ENCODE measurements around the gene SPAG17.

SPAG17 gene

DNA sequence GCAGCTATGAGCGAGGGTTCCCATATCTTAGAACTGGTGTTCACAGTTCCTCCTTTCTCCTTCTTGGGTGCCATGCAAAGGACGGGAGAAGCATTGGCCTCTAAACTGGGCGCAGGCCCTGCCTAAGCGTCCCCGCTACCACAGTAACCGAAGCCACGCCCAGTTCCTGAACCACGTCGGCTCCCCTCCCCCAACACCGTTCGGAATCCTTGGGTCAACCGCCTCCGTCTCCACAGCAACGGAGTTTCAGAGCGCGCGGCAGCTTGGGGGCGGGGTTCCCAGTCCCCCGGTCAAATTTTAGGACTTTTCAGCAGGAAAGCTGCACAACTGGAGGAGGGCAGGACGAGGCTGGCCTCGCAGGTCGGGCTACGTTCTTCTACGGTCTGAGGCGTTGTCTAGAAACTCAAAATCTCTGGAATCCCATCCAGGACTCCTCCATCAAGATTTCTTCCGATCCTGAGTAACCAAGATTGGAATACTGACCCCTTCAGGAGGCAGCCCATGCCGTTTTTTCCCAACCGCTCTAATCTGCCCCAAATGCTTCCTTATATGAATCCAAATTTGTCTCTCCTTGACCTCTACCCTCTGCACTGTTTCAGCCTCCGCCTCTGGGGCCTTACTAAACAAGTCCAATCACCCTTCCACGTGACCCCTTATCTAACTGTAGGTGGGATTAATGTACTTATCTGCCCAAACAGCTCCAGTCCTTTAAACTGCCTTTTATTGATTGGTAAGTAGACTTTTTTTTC is at the start of gene SPAG17:
Gene SPAG17, minus strand, starts transcription at position 145 of the 749 bp plus-strand sequence. Its CDS starts 71 bp downstream, at position 74.
- FAIRE-seq = no peak

DNA sequence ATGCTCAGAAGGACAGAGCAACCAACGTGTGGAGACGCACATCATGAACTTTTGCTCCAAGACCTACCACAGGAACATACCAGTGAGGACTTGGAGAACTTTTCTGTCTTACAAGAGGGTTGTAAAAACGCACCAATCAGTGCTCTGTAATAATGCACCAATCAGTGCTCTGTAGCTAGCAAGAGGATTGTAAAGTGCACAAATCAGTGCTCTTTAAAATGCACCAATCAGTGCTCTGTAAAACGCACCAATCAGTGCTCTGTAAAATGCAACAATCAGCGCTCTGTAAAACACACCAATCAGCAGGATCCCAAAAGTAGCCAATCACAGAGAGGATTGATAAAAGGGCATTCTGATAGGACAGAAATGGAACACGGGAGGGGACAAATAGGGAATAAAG is 40.4 kb upstream of the SPAG17 start:
- no peak for FAIRE-seq

DNA sequence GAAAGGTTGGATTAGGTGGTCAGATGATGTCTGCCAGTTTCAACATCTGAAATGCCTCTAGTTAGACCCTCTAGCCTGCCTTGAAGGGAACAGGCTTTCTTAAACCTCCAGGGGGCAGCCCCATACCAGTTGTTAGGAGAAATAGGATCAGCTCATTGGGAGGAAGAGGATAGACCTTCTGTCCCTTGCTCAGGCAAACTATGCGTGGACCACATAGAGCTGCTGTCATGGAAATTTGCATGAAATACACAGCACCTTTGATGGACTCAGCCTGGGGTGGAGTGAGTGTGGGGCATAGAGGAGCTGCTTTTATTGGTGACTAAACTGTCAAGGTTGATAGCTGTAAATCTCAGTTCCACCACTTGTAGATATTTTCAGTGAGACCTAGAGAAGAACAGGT is 38.4 kb upstream of the SPAG17 start:
- no peak for FAIRE-seq

DNA sequence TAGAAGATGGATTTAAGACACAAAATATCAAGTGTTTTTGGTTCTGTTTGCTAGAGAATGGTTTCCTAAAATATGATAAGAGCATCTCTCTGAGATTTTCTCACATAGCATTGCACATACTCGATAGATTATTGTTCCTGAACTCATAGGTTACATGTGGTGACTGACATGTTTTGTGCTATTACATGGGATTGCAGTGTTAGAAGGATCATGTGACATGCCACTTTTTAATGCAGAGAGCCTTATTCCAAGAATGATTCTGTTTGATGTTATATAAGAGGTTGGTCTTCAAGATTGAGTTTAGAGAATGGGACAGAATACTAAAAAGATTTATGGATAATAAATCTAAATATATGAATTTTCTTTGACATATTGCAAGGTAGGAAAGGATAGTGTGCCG is 34.4 kb upstream of the SPAG17 start:
- FAIRE-seq = no peak

DNA sequence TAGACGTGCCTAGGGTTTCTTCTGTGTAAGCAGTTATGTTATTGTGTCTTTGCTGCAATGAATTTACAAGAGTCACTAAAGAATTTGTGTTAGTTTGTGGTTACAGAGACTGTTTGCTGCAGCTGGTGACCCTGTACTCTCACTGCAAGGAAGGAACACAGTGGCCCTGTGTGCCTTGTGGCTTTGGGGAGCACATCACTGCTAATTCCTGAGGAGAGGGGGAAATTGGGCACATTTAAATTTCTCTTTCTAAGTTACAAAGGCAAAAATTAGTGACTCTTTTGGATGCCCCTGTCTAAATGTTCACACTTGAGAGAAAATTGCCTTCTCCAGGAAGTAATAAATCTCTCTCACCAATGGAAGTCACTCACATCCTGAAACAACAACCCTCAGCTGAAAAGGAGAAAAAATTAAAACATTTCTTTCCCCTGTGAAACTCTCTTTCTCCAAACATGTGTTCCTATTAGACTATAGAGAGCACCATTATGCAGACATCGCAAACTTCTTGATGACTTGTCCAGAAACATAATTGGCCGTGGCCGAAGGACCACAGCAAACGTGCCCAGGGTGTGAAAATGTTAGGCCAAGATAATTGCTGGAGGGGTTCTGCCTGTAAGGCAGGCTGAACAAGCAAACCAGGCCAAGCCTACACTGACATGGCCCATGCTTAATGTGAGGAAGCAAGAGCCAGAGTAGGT is 32.3 kb upstream of the SPAG17 start:
- FAIRE-seq = no peak

DNA sequence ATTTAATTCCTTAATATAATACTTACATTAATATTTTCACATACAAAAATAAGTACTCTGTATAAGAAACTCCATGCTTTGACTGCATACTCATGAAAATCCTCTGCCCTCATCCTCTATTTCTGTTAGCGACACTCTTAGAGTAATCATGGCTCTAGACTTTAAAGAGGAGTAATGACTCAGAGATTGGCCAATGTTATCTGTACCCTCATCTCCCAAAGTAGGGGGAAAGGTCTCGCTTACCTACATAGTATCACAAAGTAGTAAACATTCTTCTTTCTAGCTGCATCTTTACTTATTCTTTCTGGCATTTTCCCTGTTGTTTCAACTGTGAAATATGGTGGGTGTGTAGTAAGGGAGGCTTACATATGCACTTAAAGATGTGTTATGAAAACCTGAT is 29.8 kb upstream of the SPAG17 start:
- no peak for FAIRE-seq

DNA sequence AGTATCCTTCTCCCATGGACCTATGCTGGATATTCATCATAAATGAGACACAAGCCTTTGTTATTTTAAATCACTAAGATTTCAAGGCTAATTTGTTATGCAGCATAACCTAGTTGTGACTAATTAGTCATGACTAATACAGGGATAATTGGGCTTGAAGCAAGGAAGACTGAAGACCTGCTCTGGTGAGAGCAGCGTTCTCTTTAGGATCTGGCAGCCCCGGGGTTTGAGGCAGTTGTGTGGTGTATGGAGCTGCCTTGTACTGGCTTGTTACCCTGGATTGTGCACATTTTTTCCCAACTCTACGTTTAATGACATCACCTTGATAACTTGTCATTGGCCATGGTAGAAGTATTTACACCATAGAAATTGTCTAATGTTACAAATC is 25.7 kb upstream of the SPAG17 start:
- no peak for FAIRE-seq

DNA sequence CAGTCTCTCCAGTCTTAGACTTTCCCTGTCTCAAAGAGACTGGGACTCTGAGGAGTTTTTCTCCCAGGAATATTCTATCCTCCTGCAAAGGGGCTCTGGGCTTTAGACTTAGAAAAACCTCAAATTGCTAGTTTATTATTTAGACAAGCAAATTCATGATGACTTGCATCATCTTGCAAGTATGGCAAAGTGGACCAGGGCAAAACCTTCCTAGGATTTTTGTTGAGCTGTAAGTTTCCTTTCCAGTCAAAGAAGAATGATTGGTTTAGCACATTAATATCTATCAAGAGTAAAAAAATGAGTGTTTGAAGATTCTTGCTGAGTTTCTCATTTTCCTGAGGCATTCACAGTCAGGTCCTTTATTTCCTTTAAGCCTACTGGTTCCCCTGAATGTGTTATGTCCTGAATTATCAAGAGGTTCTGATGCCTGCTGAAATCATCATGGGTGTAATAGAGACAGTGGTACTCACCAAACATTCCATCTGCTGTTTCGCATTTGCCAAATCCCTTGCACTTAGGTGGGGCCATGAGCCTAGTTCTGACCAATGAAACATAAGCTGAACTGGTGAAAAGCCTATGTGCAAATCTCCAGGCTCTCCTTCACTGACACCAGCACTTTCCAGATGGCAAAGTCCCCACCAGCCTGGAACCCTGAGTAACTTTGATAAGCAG is 25.2 kb upstream of the SPAG17 start:
- no peak for FAIRE-seq

DNA sequence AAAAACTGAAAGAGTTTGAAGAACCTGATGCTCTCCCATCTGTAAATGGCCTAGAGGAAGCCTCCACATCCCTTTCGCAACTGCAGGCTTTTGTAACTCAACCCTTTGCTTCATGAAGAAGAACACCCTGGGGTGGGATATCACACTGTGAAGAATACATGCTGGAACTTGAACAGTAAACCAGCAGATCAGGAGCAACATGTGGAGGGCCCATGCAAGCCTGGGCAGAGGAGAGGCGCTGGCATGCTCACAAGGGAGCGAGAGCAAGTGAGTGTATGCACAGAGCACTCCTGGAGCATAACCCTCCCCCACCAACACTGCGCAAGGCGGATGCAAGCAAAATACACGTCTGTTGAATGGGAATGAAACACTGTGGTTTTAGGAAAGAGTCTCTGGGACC is 24.6 kb upstream of the SPAG17 start:
- FAIRE-seq = no peak

DNA sequence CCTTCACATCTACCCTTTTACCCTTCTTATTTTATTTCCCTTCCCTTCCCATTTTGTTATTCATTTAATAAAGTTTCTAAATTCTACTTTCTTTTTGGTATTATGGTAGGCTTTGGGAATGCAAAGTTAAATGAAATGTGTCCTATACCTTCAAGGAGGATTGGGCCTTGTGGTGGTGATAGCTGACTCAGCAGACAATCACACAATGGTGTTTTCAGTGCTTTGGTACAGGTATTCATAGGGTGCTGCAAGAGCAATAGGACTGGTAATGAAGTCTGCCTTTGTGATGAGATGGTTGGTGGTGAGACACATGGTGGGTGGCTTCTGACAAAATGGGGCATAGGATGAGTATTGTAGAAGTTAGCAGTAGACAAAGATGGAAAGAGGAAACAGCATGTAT is 21.9 kb upstream of the SPAG17 start:
- no peak for FAIRE-seq

DNA sequence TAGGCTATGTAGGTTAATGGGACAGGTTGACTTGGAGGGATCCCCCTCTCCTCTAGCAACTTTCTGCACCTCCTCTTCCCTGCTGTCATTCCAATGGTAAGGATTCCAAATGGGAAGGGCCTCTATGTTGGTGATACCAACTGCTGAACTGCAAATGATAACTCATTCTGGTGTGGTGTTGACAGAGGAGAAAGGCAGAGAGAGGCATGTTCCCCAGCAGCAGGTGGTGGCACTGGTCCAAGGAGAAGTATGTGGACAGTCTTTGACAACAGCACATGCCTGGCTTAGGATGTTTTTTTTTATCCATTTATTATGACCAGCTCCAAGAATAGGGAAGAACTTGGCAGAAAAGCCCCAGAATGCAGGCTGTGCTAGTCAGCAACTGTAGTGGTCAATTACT is 19.6 kb upstream of the SPAG17 start:
- FAIRE-seq = no peak

DNA sequence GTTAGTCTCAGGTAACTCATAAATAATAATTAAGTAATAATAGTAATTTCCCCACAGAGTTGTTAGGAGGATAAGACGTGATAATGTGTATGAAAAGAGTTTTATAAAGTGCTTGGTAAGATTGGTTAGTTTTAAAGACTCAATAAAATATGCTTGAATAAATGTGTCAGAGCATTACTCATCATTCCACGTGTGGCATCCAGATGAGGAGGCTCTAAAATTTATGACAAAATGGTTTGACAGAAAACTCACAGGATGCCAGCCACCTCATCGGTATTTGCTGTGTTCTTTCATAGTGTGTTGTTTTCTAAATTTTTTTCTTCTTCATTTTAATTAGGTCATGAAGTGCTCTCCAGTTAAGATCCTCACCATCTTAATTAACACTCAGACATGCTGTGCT is 19.1 kb upstream of the SPAG17 start:
- FAIRE-seq = no peak

DNA sequence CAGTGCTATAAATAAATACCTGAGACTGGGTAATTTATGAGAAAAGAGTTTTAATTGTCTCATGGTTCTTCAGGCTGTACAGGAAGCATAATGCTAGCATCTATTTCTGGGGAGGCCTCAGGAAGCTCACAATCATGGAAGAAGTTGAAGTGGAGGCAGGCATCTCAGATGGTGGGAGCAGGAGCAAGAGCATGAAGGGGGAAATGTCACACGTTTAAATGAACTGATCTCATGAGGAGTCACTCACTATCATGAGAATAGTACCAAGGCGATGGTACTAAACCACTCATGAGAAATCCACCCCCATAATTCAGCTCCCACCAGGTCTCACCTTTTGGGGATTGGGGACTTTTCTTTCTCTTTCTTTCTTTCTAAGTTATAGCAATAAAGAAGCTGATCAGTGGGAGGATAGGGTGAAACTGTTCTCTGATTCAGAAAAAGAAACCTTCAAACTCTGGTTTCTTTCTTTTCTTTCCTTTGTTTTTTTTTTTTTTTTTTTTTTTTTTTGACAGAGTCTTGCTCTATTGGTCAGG is 17.1 kb upstream of the SPAG17 start:
- FAIRE-seq = no peak

DNA sequence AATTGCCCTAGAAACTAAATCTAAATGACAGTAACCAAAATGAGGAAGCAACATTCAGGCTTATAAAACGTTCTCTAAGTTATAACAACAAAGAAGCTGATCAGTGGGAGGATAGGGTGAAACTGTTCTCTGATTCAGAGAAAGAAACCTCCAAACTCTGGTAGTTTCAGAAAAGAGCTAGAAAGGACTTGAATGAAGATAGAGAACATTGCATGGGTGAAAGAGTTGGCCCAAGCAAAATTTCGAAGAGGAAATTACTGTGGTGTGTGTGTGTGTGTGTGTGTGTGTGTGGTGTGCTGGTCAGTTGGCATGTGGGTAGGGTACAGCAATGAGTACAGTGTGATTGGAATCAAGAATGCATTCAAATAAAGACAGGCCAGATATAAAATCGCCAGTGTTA is 16.5 kb upstream of the SPAG17 start:
- FAIRE-seq = no peak

DNA sequence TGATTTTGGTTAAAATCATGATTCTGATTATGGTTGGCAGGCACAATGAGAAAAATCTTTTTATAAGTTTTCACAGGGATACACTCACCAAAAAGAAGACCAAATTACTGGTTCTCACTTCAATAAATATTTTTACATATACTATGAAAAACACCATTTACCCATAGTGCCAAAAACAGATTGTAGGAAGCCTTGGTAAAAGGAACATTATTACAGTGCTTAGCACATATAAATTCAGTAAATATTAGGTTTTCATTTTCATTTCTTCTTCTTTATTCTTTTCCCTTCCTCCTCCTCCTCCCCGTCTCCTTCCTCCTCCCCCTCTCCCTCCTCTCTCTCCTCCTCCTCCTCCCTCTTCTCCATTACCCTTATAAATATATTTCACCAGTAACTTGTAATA is 15.8 kb upstream of the SPAG17 start:
- FAIRE-seq = no peak

DNA sequence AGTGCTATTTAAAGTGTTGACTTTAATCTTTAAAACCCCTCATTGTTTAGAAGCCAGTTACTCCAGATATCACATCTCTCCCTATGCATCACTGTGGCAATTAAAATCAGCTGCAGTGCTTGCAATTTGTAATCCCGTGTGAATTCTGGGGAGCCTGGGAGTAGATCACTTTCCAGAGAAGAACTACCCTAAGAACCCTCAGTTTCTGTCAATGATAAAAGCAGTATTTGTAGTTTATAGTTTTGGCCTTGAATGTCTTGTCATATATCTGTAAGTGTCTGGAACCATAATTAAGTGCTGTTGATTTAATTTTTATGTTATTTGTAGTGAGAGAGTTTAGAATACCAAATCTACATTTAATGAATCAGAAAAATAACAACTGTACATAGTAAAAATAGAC is 5.5 kb upstream of the SPAG17 start:
- FAIRE-seq = no peak

DNA sequence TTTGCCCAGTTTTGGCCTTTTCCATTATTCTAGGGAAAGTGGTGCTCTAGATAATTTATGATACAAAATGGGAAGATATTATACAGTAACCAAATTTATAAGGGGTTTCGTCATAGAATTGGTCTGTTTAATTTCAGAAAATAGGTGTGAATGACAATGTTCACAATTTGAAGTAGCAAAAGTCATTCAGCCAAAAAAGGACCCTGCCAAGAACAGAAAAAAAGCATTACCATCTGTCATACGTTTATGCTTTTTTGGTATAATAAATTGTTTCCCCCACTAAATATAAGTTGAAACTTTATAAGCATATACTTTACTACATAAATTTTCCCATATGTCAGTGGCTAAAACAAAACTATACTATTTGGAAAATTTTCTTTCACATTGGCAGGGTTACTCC is 4.5 kb upstream of the SPAG17 start:
- FAIRE-seq = no peak

DNA sequence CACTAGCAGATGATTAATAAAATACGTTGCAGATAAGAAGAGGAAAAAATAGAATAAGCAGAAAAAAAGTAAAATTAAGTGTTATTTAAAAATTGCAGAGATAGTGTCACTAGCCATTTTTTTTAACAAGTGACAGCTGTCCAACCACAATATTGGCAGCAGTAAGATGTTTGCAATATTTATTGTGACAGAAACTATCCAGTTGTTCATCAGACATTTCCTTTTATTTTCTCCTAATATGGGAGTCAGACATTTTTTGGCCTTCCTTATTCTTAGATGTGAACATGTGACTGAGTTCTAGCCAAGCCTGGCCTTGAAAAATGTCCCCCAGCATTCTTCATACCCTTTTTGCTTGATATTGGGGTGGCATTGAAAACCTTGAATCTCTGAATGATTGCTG is 3.4 kb upstream of the SPAG17 start:
- FAIRE-seq = no peak

DNA sequence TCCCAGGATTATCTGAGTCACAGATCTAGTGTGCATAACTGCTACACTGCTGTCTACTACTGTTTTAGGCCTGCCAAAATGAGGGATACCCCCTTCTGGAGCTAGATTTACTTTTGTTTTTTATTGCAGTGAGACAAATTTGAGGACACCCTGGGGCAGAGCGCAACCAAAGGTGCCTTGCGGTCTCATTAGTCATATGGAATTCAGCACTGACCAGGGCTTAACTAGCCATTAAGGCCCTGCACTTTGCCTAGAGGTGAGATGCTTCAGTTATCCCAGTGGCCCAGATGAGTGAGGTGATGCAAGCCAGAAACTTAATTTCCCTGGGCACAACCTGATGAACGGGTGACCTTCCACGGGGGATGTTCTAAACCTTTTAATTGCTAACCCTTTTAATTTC is 998 bp upstream of the SPAG17 start:
- no peak for FAIRE-seq

DNA sequence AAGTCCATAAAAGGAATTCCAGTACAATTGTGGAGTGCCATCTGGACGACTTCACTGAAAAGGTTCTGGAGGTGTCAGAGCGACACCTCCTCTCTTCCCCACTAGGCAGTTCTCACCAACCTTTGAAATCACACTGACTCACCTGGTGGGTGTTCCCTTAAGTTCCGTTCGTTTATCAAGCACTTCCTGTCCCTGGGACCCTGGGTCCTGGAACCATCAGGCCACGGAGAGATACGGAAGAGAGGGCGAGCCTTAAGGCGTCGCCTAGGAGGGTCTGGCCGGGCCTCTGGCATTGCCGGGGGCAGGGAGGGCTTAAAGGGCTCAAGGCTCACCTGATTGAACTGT is 317 bp downstream of the SPAG17 start:
- FAIRE-seq = no peak

DNA sequence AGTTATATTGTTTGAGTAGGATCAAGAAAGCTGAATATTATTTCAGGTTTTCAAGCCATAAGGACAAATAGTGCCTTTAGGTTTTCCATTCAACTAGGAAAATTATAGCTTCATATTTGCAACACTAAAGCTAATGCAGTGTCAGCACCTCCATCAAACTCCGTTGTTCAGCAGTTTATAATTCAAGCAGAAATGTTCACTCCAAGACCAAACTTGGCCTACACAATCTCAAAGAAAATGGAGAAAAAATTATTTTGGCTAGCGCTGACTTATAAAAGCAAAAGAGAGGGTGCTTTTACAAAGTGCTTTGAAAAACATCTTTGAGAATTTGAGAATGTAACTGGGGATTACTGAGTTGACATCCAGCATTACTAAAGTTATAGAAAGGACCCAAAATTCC is 1.4 kb downstream of the SPAG17 start:
- no peak for FAIRE-seq

DNA sequence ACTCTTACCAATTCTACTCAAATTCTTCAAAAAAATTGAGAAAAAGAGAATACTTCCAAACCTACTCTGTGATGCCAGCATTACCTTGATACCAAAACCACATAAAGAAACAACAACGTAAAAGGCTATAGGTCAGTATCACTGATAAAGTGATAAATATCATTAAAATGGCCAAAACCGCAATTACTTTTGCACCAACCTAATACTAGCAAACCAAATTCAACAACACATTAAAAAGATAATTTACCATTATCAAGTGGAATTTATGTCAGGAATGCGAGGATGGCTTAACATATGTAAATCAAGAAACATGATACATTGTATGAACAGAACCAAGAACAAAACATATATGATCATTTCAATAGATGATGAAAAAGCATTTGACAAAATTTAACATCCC is 7.0 kb downstream of the SPAG17 start:
- no peak for FAIRE-seq

DNA sequence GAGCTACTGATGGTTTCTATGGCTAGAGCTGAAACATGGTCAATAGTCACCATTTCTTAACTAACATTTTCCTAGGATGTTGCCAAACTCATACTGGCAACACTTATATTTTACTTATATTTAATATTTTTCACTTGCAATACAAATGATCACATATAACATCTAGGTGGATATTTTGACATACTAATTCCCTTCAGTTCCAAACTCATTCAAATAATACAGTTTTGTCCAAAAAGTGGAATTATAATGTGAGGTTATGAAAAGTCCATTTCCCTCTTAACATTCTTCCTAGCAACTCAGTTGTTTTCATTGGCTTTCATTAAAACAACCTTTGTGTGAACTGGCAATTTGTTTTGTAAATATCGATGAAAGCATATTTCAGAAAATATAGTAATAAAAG is 16.0 kb downstream of the SPAG17 start:
- no peak for FAIRE-seq

DNA sequence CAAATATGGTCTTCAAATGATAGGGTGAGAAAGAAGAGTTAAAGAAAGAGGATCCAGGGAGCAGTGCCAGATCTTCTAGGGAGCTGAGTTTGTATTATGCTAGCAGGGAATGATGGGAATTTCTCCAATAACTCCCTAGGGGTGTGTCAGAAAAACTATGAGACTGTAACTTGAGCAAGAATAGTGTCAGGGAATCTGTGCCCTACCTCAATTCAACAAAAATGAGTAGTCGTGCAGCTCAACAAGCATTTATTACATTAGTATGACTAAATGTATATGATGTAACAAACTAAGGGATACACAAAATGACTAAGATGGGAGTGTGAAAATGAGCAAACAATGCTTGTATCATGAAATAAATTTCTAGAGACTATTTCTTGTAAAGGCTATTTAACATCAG is 24.2 kb downstream of the SPAG17 start:
- no peak for FAIRE-seq

Measured in TTC549 (cell line).